ENCODE measurements around the gene HEPHL1.

The HEPHL1 gene

DNA sequence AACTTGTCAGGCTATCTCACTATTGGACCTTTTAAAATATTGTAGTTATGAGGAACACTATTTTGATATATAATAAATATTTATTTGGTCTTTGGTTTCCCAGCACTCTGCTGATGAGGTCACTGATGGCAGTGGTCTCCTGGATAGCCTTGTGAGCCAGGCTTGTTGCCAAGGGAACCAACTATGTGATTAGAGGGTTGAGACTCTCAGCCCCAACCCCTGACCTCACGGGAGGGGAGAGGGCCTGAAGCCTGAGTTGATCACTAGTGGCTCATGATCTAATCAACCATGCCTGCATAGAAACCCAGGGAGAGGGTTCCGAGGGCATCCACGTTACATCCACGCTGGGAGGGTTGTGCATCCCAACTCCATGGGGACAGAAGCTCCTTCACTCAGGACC is 118.3 kb downstream of the HEPHL1 start:
- no peak overlapping the region for H3K4me3 ChIP-seq (ENCODE audit: low read depth, low read length)
- TF ChIP-seq, protein P1, sequence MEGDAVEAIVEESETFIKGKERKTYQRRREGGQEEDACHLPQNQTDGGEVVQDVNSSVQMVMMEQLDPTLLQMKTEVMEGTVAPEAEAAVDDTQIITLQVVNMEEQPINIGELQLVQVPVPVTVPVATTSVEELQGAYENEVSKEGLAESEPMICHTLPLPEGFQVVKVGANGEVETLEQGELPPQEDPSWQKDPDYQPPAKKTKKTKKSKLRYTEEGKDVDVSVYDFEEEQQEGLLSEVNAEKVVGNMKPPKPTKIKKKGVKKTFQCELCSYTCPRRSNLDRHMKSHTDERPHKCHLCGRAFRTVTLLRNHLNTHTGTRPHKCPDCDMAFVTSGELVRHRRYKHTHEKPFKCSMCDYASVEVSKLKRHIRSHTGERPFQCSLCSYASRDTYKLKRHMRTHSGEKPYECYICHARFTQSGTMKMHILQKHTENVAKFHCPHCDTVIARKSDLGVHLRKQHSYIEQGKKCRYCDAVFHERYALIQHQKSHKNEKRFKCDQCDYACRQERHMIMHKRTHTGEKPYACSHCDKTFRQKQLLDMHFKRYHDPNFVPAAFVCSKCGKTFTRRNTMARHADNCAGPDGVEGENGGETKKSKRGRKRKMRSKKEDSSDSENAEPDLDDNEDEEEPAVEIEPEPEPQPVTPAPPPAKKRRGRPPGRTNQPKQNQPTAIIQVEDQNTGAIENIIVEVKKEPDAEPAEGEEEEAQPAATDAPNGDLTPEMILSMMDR (IDR thresholded peaks at IDR 0.05; ENCODE audit: low read depth, low read length) = no peak
- TF ChIP-seq POLR2A (IDR thresholded peaks at IDR 0.05; ENCODE audit: extremely low read depth, insufficient read length) (no peak), MYC (IDR thresholded peaks at IDR 0.05; ENCODE audit: low read depth, low read length) (no peak)
- TF ChIP-seq, protein P2, sequence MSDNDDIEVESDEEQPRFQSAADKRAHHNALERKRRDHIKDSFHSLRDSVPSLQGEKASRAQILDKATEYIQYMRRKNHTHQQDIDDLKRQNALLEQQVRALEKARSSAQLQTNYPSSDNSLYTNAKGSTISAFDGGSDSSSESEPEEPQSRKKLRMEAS (IDR thresholded peaks at IDR 0.05; ENCODE audit: low read depth, low read length) = no peak
- no peak for DNase-seq (ENCODE audit: low read depth)

DNA sequence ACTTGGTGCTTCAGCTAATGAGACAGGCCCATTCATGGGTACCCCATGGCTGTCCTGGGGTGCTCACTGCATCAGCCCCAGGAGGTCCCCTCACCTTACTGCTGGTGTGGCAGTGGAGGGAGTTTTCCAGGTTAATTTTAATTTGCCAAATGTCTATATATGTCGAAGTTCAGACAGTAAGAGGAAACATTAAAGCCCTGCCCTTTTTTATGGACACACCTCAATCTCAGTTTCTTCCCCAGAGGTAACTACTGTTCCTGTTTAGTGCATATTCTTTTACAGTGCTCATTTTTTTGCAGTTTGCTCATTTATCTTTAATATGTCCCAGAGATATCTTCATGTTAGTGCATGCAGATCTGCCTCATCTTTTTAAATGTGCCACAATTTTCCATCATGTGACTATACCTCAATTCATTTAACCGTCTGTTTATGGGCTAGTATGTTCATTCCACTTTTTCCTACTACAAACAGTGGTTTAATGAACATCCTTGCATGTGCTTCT is 119.1 kb downstream of the HEPHL1 start:
- H3K4me3 ChIP-seq (ENCODE audit: low read depth, low read length) = no peak overlapping the region
- DNase-seq (ENCODE audit: low read depth) = no peak
- TF ChIP-seq MYC (IDR thresholded peaks at IDR 0.05; ENCODE audit: low read depth, low read length) (no peak), POLR2A (IDR thresholded peaks at IDR 0.05; ENCODE audit: extremely low read depth, insufficient read length) (no peak)
- TF ChIP-seq, protein P1 (IDR thresholded peaks at IDR 0.05; ENCODE audit: low read depth, low read length) = no peak
- TF ChIP-seq, protein P2 (IDR thresholded peaks at IDR 0.05; ENCODE audit: low read depth, low read length) = no peak

DNA sequence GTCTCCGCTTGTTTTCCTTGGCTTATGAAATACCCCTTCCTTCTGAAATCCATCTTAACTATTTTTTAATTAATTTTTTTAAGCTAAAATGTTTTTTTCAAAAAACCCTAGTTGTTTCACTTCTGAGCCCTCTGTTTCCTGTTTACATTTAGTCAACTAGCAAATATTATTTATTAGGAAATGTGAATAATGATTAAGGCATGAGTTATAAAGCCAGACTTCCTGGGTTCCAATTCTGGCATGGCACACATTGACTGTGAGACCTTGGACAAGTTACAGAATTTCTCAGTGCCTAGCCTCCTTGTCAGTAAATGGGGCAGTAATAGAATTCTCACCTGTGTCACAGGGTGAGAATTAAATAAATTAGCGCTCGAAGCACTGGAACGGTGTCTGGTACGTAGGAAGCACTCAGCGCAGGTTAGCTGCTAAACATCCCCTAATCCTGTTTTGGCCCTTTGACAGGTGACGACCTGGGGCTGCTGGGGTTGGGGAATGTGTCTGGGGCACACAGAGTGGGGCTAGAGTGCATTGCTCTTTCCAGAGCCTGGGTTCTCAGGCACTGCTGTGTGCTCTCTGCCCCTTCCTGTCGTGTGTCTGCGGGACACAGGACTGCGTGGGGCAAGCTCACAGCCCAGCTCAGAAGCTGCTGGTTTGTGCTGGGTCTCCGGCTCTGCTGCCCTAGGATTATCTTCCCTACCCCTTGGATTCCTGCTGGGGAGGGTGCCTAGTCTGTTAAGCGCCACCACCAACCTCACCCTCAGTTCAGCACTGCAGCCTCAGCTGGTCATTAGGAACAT is 120.6 kb downstream of the HEPHL1 start:
- H3K4me3 ChIP-seq (ENCODE audit: low read depth, low read length) = no peak overlapping the region
- no peak for DNase-seq (ENCODE audit: low read depth)
- TF ChIP-seq MYC (IDR thresholded peaks at IDR 0.05; ENCODE audit: low read depth, low read length) (no peak), POLR2A (IDR thresholded peaks at IDR 0.05; ENCODE audit: extremely low read depth, insufficient read length) (no peak)
- TF ChIP-seq, protein P1 (IDR thresholded peaks at IDR 0.05; ENCODE audit: low read depth, low read length) = no peak
- TF ChIP-seq, protein P2 (IDR thresholded peaks at IDR 0.05; ENCODE audit: low read depth, low read length) = no peak

DNA sequence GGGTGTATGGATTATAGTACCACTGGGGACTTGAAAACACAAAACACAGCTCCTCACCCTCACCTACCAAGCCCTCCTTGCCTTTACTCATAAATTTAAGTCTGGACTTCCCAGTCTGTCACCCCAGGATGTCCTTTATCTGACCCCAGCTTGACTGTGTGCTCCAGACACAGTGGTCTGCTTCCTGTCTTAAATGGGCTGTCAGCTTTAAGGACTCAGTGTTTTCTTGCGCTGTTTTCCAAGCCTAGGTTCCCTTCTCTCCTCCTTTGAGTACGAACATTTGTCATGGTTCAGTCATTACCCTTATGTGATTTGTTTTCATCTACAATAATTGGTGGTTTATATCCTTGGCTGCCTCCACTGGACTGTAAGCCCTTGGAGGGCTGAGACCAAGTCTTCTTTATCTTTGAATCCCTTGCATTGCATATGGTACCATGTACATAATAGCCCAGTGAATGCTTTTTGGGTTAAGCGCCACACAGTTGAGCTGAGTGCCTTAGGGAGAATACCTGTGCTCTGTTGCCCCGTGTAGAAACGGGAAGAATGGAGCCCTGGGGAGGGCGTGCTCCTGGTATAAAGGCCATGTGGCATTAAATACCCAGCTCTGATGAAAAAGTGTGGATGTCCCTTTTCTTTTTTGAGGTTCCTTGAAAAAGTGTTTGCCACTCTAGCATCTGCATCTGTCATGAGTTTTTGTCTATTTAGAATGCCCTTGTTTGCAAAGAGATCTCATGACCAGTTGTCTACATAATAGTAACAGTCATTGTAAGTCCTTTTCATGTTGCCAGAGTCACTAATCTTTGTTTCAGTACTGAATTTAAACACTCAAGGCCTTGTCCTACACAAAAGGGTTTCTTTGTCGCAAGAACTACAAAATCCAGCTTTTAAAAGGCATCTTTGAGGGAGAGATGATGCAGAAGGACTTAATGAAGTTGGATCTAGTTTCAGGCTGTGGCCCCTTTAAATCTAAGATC is 121.4 kb downstream of the HEPHL1 start:
- DNase-seq (ENCODE audit: low read depth) = no peak
- TF ChIP-seq, protein P2 (IDR thresholded peaks at IDR 0.05; ENCODE audit: low read depth, low read length) = no peak
- TF ChIP-seq POLR2A (IDR thresholded peaks at IDR 0.05; ENCODE audit: extremely low read depth, insufficient read length) (no peak), MYC (IDR thresholded peaks at IDR 0.05; ENCODE audit: low read depth, low read length) (no peak)
- TF ChIP-seq, protein P1 (IDR thresholded peaks at IDR 0.05; ENCODE audit: low read depth, low read length) = no peak
- no peak overlapping the region for H3K4me3 ChIP-seq (ENCODE audit: low read depth, low read length)

DNA sequence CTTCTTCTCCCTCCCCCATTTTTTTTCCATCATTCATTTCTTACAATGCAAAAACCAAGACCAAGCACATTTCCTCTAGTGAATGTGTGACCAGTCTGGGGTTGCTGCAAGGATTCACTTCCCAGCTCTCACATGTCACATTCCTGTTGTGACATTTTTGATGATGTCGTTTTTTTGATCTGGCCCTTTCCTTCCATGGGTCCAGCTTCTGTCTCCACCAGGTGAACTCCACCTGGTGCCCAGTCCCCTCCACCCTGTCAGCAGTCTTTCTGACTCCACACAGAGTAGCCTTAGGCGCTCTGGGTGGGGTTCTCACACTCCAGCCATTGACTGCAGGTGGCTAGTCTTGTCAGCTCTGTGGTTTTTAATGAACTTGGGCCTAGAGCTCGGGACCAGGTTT is 123.1 kb downstream of the HEPHL1 start:
- H3K4me3 ChIP-seq (ENCODE audit: low read depth, low read length) = no peak overlapping the region
- DNase-seq (ENCODE audit: low read depth) = no peak
- TF ChIP-seq, protein P1 (IDR thresholded peaks at IDR 0.05; ENCODE audit: low read depth, low read length) = no peak
- TF ChIP-seq MYC (IDR thresholded peaks at IDR 0.05; ENCODE audit: low read depth, low read length) (no peak), POLR2A (IDR thresholded peaks at IDR 0.05; ENCODE audit: extremely low read depth, insufficient read length) (no peak)
- TF ChIP-seq, protein P2 (IDR thresholded peaks at IDR 0.05; ENCODE audit: low read depth, low read length) = no peak

Measured in NB4 (cell line).